IMR-90 (cell line): ENCODE results near the gene CYTH1. TPM values are rescaled to one million over a fixed set of nuclear protein-coding genes. Genes with fewer than 3 reads are reported as not detected.

ENCODE experiments used
- ATAC-seq: fragments of 200-7000 bp; cut with Tn5 transposase; 2 replicates; pipeline ENCODE4 v1.9.1; 2020; ENCODE audit warnings: low read depth, mild to moderate bottlenecking, moderate library complexity
- BruUV-seq: library from RNA; stranded (reverse); fragments of 400-500 nt; replicated peaks from 2 replicates; lab custom pipeline; 2021; lab: Mats Ljungman, UMichigan
- CTCF ChIA-PET: fragments of 300-600 bp; formaldehyde crosslinking; extraction: SDS; loops from one replicate; lab custom pipeline; 2021; ENCODE audit warnings: antibody characterized with exemption; lab: Yijun Ruan, JAX
- POLR2A ChIA-PET: fragments of 300-600 bp; sonication (Branson Sonifier 250); formaldehyde crosslinking; loops from one replicate; lab custom pipeline; 2022; ENCODE audit warnings: antibody characterized with exemption; ENCODE audit not compliant: unreplicated experiment; lab: Charles Lee
- DNase-seq: peaks from one replicate; pipeline ENCODE4 v3.0.0; 2013
- H2AFZ ChIP-seq: replicated peaks from 2 replicates; pipeline ENCODE3; 2013; ENCODE audit warnings: low read length, mild to moderate bottlenecking; ENCODE audit not compliant: poor library complexity
- H2AK5ac ChIP-seq: 2 replicates; pipeline ENCODE4 v1.6.1; 2013; ENCODE audit warnings: low read depth, low read length, inconsistent platforms
- H2AK9ac ChIP-seq: replicated peaks from 2 replicates; pipeline ENCODE3; 2013; ENCODE audit warnings: mild to moderate bottlenecking, low read depth, low read length, moderate library complexity; ENCODE audit not compliant: poor library complexity
- H2BK120ac ChIP-seq: 2 replicates; pipeline ENCODE4 v1.6.1; 2013; ENCODE audit warnings: low read depth, low read length, inconsistent platforms
- H2BK15ac ChIP-seq: 3 replicates; pipeline ENCODE4 v1.6.1; 2013; ENCODE audit warnings: low read depth, low read length, inconsistent platforms
- H2BK20ac ChIP-seq: 2 replicates; pipeline ENCODE4 v1.6.1; 2013; ENCODE audit warnings: low read depth, mild to moderate bottlenecking, inconsistent platforms, low read length, moderate library complexity
- H2BK5ac ChIP-seq: 2 replicates; pipeline ENCODE4 v1.6.1; 2013; ENCODE audit warnings: mild to moderate bottlenecking, low read depth, low read length, inconsistent platforms; ENCODE audit not compliant: poor library complexity, severe bottlenecking
- H3K14ac ChIP-seq: replicated peaks from 2 replicates; pipeline ENCODE4 v1.6.1; 2013; ENCODE audit warnings: low read depth, low read length, inconsistent platforms
- H3K18ac ChIP-seq: 2 replicates; pipeline ENCODE4 v1.6.1; 2013; ENCODE audit warnings: low read depth, low read length, control low read depth
- H3K23ac ChIP-seq: 2 replicates; pipeline ENCODE4 v1.6.1; 2013; ENCODE audit warnings: low read depth, low read length, inconsistent platforms
- H3K27ac ChIP-seq: 2 replicates; pipeline ENCODE4 v1.5.1; 2013; ENCODE audit warnings: mild to moderate bottlenecking, control low read depth, low read length; ENCODE audit not compliant: insufficient read depth
- H3K27me3 ChIP-seq: 2 replicates; pipeline ENCODE4 v1.6.1; 2013; ENCODE audit warnings: low read length; ENCODE audit not compliant: control insufficient read depth, insufficient read depth
- H3K36me3 ChIP-seq: 2 replicates; pipeline ENCODE4 v1.6.1; 2013; ENCODE audit warnings: low read length, mixed read lengths; ENCODE audit not compliant: control insufficient read depth, insufficient read depth
- H3K4ac ChIP-seq: 2 replicates; pipeline ENCODE4 v1.6.1; 2013; ENCODE audit warnings: low read depth, low read length, inconsistent platforms
- H3K4me1 ChIP-seq: 2 replicates; pipeline ENCODE4 v1.6.1; 2013; ENCODE audit warnings: low read length, mixed read lengths; ENCODE audit not compliant: control insufficient read depth, insufficient read depth
- H3K4me2 ChIP-seq: 2 replicates; pipeline ENCODE4 v1.6.1; 2013; ENCODE audit warnings: low read depth, mild to moderate bottlenecking, control low read depth, low read length, moderate library complexity
- H3K4me3 ChIP-seq: 2 replicates; pipeline ENCODE4 v1.5.1; 2013; ENCODE audit warnings: low read depth, mild to moderate bottlenecking, control low read depth, low read length, moderate library complexity; ENCODE audit not compliant: insufficient read depth
- H3K56ac ChIP-seq: 2 replicates; pipeline ENCODE4 v1.6.1; 2013; ENCODE audit warnings: low read length, inconsistent platforms; ENCODE audit not compliant: insufficient read depth; ENCODE audit errors: extremely low read depth
- H3K79me1 ChIP-seq, 2 experiments: 2 replicates each; pipeline ENCODE4 v1.6.1; 2013; ENCODE audit warnings: low read length in 2 of 2, inconsistent platforms in 1 of 2, low read depth in 1 of 2
- H3K9ac ChIP-seq: 2 replicates; pipeline ENCODE4 v1.6.1; 2013; ENCODE audit warnings: low read depth, low read length, control low read depth
- H3K9me1 ChIP-seq: 2 replicates; pipeline ENCODE4 v1.6.1; 2013; ENCODE audit warnings: low read length, inconsistent platforms; ENCODE audit not compliant: insufficient read depth
- H3K9me3 ChIP-seq: 2 replicates; pipeline ENCODE4 v1.6.1; 2013; ENCODE audit warnings: low read length; ENCODE audit not compliant: control insufficient read depth, insufficient read depth
- H4K20me1 ChIP-seq: 2 replicates; pipeline ENCODE4 v1.6.1; 2013; ENCODE audit warnings: low read length, inconsistent platforms; ENCODE audit not compliant: insufficient read depth
- H4K5ac ChIP-seq: 2 replicates; pipeline ENCODE4 v1.6.1; 2013; ENCODE audit warnings: mild to moderate bottlenecking, low read depth, low read length, control low read depth
- H4K8ac ChIP-seq, 2 experiments: 2 replicates each; pipeline ENCODE4 v1.6.1; 2013; ENCODE audit warnings: low read depth in 2 of 2, low read length in 2 of 2, control low read depth in 1 of 2, inconsistent platforms in 1 of 2
- H4K91ac ChIP-seq: 2 replicates; pipeline ENCODE4 v1.6.1; 2013; ENCODE audit warnings: low read depth, low read length, inconsistent platforms; ENCODE audit not compliant: insufficient read depth
- BHLHE40 ChIP-seq: fragments of 150-350 bp; IDR thresholded peaks from 2 replicates; pipeline ENCODE4 v1.6.1; 2016; ENCODE audit warnings: mild to moderate bottlenecking, low read depth, low read length
- CHD1 ChIP-seq: IDR thresholded peaks from 2 replicates; pipeline ENCODE4 v1.6.1; 2012; ENCODE audit warnings: low read depth, low read length, improper control_type of control experiment
- CTCF ChIP-seq: conservative IDR thresholded peaks from 2 replicates; pipeline ENCODE4 v1.5.1; 2012; ENCODE audit warnings: mild to moderate bottlenecking, low read depth, low read length, improper control_type of control experiment
- ELK1 ChIP-seq: fragments of 150-350 bp; IDR thresholded peaks from 2 replicates; pipeline ENCODE4 v1.6.1; 2016; ENCODE audit warnings: low read depth, mild to moderate bottlenecking, low read length, moderate library complexity, borderline replicate concordance
- MAFK ChIP-seq: IDR thresholded peaks from 2 replicates; pipeline ENCODE4 v1.6.1; 2012; ENCODE audit warnings: low read depth, low read length, improper control_type of control experiment
- MAZ ChIP-seq: IDR thresholded peaks from 2 replicates; pipeline ENCODE4 v1.6.1; 2012; ENCODE audit warnings: low read depth, mild to moderate bottlenecking, low read length, improper control_type of control experiment, moderate library complexity, borderline replicate concordance
- MXI1 ChIP-seq: IDR thresholded peaks from 2 replicates; pipeline ENCODE4 v1.6.1; 2012; ENCODE audit warnings: low read depth, mild to moderate bottlenecking, low read length, moderate library complexity, borderline replicate concordance
- NFE2L2 ChIP-seq: fragments of 150-350 bp; IDR thresholded peaks from 2 replicates; pipeline ENCODE4 v1.6.1; 2016; ENCODE audit warnings: low read depth, mild to moderate bottlenecking, low read length
- POLR2A ChIP-seq: IDR thresholded peaks from 2 replicates; pipeline ENCODE4 v1.6.1; 2012; ENCODE audit warnings: mild to moderate bottlenecking, low read depth, low read length
- RCOR1 ChIP-seq: IDR thresholded peaks from 2 replicates; pipeline ENCODE4 v1.6.1; 2012; ENCODE audit warnings: mild to moderate bottlenecking, low read length, improper control_type of control experiment; ENCODE audit not compliant: insufficient replicate concordance
- RFX5 ChIP-seq: IDR thresholded peaks from 2 replicates; pipeline ENCODE4 v1.8.0; 2012; ENCODE audit warnings: low read depth, mild to moderate bottlenecking, low read length, moderate library complexity
- SMC3 ChIP-seq: fragments of 150-350 bp; IDR thresholded peaks from 2 replicates; pipeline ENCODE4 v1.6.1; 2016; ENCODE audit warnings: low read depth, mild to moderate bottlenecking, antibody characterized with exemption, low read length, moderate library complexity
- WGBS, 2 experiments: methylation state at CpG; one replicate each; pipeline versions ENCODE4 v1.1.5 to v1.1.7; 2013; ENCODE audit warnings: missing lambda C conversion rate in 2 of 2; ENCODE audit not compliant: insufficient read length in 1 of 2; ENCODE audit errors: extremely low coverage in 2 of 2; 5-methylcytosine and 5-hydroxymethylcytosine counted together
- dilution Hi-C: fragments of 300-500 bp; cut with HindIII; formaldehyde crosslinking; loops from one replicate; pipeline ENCODE4 v1.14.3; 2018; ENCODE audit warnings: low sequenced_read_pairs; ENCODE audit not compliant: unreplicated experiment
- in situ Hi-C: fragments of 300-500 bp; cut with MboI; formaldehyde crosslinking; loops from 3 replicates; pipeline ENCODE4 v1.14.3; 2019; ENCODE audit warnings: low sequenced_read_pairs, inconsistent platforms, mixed read lengths
- intact Hi-C: fragments of 100-400 bp; cut with micrococcal nuclease; formaldehyde crosslinking; loops from 2 replicates; pipeline ENCODE4 v1.10.0; 2022
- polyA plus RNA-seq, 3 experiments: library from polyadenylated mRNA; depleted of rRNA; stranded (reverse); fragments of >200 nt; gene quantifications; 2 replicates each; pipeline ENCODE4 v1.2.3, GENCODE V29; 2012; ENCODE audit warnings: low replicate concordance in 1 of 3
- total RNA-seq: library from RNA; depleted of rRNA; stranded (reverse); fragments of >200 nt; gene quantifications from 2 replicates; pipeline ENCODE4 v1.2.3, GENCODE V29; 2012

The CYTH1 gene
- total and polyA plus RNA-seq, 2 of the 4 experiments (the other 2 are of a cell fraction), result 7.9 to 12.4 TPM

- no peak overlapping the region for H4K91ac ChIP-seq
- DNase-seq (no peak), ATAC-seq (no peak)
- H3K9ac ChIP-seq, result no peak overlapping the region
- H3K9me1 ChIP-seq, result no peaks in the 10 kb centered on the region
- H2BK5ac ChIP-seq, result no peak overlapping the region
- in situ Hi-C loops, result no loop called here
- H3K36me3 ChIP-seq, result peaks cover 62% of the 10 kb centered on the region
- no peak overlapping the region for H3K27ac ChIP-seq
- H3K79me1 ChIP-seq, result peaks cover 26 to 57% of the 10 kb centered on the region in 2 experiments
- H2AK5ac ChIP-seq, result no peak overlapping the region
- H3K9me3 ChIP-seq, result no peaks in the 10 kb centered on the region
- H3K4me3 ChIP-seq, result no peak overlapping the region
- no peak overlapping the region for H2AK9ac ChIP-seq
- dilution Hi-C loops, result no loop called here
- no peak overlapping the region for H2BK20ac ChIP-seq
- no peak overlapping the region for H2AFZ ChIP-seq
- H4K5ac ChIP-seq, result no peak overlapping the region
- no peak overlapping the region for H3K4me2 ChIP-seq
- H2BK120ac ChIP-seq, result no peak overlapping the region
- no peak overlapping the region for H3K56ac ChIP-seq
- POLR2A ChIA-PET, result no interaction called here
- H3K4me1 ChIP-seq, result no peaks in the 10 kb centered on the region
- H3K23ac ChIP-seq, result no peak overlapping the region
- BruUV-seq, result no TSS peak
- no peak overlapping the region for H2BK15ac ChIP-seq
- H4K8ac ChIP-seq, result no peak overlapping the region
- WGBS, 2 experiments, result no CpG with 5 or more reads among the region's 8 CpGs
- H3K18ac ChIP-seq, result no peak overlapping the region
- H4K20me1 ChIP-seq, result no peaks in the 10 kb centered on the region; the same call in 1 of the 2 replicates
- CTCF ChIA-PET, result no interaction called here
- H3K14ac ChIP-seq, result no peak overlapping the region
- H3K4ac ChIP-seq, result no peak overlapping the region
- intact Hi-C loops, result no loop called here
- TF ChIP-seq MXI1 (no peak), CHD1 (no peak), MAFK (no peak), BHLHE40 (no peak), MAZ (no peak), SMC3 (no peak), CTCF (no peak), ELK1 (no peak), RCOR1 (no peak), RFX5 (no peak), NFE2L2 (no peak), POLR2A (no peak)
- H3K27me3 ChIP-seq, result no peaks in the 10 kb centered on the region
Measured at GRCh38 chr17:78812855-78813254, 30.8 kb upstream of the CYTH1 start.
